ENCODE measurements around the gene ATP11A. TPM values are rescaled to one million over a fixed set of nuclear protein-coding genes. Genes with fewer than 3 reads are reported as not detected.

Gene ATP11A
- total and polyA plus RNA-seq, 2 experiments from 2014 or later: 4.9 to 5.0 TPM

DNA sequence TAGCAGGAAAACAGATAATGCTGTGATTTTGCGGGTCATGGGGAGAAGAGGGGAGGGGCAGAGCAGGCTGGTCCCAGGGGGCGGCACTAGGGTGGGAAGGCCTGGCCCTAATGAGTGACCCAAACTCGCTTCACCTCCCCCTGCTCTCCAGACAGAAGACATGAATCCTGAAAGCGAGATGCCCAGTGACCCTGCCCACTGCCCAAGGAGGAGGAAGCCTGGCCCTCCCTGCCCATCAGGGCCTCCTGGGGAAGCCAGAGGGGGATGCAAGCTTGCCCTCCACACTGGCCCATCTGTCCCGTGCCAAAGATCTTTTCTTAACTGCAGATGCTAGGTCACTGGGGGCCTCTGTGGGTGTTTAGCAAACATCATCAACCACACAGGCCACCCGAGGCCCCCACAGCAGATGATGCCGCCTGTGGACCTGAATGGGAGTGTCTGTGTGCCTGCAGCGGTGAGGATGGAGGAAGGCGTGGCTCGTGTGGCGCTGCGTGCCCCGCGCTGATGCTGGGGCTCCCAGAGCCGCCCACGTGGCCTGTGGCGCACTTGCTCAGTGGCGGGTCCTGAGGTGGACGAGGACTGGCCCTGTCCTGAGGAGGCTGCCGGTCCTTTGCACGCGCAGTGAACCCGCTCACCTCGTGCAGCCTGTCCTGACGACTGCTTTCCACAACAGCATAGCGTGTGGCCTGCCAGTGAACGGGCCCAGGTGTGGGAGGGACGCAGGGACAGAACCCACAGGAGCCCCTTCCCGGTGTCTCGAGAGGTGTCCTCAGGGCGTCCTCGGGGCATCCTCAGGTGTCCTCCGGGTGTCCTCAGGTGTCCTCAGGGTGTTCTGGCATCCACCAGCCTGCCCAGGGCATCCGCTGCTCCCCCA is 198.6 kb downstream of the ATP11A start:
- no peaks in the 10 kb centered on the region for H3K36me3 ChIP-seq (ENCODE audit: low read depth)
- H3K4me2 ChIP-seq (ENCODE audit: unreplicated experiment): no peak overlapping the region
- no peaks in the 10 kb centered on the region for H3K9me3 ChIP-seq (ENCODE audit: low read depth)
- H3F3A ChIP-seq (ENCODE audit: insufficient read depth): 0 out of 2 replicates have a peak, but pooled peaks cover 7% of the 10 kb centered on the region
- H3K4me1 ChIP-seq (ENCODE audit: insufficient read depth): no peaks in the 10 kb centered on the region
- WGBS, 2 experiments (ENCODE audit: low coverage in 1 of 2, low lambda C conversion rate in 2 of 2, missing lambda C conversion rate in 2 of 2): 76 to 79% methylated on average over 27 to 30 of the region's 34 CpGs
- no peaks in the 10 kb centered on the region for H3K79me2 ChIP-seq (ENCODE audit: insufficient read depth)
- TF ChIP-seq EZH2phosphoT487 (IDR thresholded peaks at IDR 0.05; ENCODE audit: insufficient read depth, low read depth) (no peak), EZH2 (IDR thresholded peaks at IDR 0.05; ENCODE audit: insufficient read depth, poor library complexity, severe bottlenecking) (no peak)
- in situ Hi-C loops (cut with MboI): no loop called here
- H4K20me1 ChIP-seq (ENCODE audit: insufficient read depth): no peaks in the 10 kb centered on the region
- H2AFZ ChIP-seq: no peak overlapping the region
- no peak overlapping the region for H3K27ac ChIP-seq
- no peaks in the 10 kb centered on the region for H3K9me2 ChIP-seq (ENCODE audit: insufficient read depth)
- no peak overlapping the region for H3K4me3 ChIP-seq
- peaks cover 20% of the 10 kb centered on the region for H3K27me3 ChIP-seq (replicated peaks; ENCODE audit: insufficient read depth)
- H3K9ac ChIP-seq: no peak overlapping the region
- no peak for DNase-seq

DNA sequence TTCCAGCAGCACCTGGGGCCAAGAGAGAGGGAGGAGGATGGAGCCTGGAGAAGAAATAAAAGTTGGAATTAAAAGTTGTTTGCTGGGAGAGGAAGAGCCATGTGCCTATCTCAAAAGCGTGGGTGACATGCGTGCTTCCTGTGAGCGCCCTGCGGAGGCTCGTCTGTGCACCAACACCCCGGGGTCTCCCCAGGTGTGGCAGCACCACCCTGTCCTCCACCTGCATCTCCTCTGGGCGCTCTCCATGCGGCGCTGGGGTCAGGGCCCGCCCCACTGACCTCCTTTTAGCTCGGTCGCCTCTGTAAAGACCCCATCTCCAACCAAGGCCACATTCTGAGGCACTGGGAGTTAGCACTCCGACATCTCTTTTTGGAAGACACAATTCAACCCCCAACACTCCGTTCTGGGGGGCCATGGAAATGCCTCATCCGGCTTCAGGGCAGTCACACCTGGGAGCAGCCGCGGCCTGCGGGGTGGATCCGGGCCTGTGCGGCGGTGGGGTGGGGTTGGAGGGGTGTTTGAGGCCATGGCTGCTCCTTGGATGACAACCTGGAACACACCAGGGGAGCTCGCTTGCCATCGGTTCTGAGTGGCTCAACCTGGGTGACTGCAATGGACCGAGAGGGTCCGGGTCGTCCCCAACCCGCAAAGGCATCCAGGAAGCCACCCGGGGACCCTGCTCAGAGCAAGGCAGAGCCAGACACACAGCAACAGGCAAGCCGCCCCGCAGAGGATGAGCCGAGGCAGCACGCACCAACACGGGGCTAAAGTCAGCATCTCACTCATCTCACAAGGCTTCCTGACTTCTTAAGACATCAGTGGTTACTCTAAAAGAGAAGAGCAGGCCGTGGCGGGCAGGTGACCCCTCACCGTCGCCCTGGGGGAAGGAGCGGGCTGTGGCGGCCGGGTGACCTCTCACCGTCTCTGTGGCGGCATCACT is 199.8 kb downstream of the ATP11A start:
- no peak for TF ChIP-seq EZH2 (IDR thresholded peaks at IDR 0.05; ENCODE audit: insufficient read depth, poor library complexity, severe bottlenecking)
- TF ChIP-seq EZH2phosphoT487 (IDR thresholded peaks at IDR 0.05; ENCODE audit: insufficient read depth, low read depth): no peak
- no peaks in the 10 kb centered on the region for H3K36me3 ChIP-seq (ENCODE audit: low read depth)

DNA sequence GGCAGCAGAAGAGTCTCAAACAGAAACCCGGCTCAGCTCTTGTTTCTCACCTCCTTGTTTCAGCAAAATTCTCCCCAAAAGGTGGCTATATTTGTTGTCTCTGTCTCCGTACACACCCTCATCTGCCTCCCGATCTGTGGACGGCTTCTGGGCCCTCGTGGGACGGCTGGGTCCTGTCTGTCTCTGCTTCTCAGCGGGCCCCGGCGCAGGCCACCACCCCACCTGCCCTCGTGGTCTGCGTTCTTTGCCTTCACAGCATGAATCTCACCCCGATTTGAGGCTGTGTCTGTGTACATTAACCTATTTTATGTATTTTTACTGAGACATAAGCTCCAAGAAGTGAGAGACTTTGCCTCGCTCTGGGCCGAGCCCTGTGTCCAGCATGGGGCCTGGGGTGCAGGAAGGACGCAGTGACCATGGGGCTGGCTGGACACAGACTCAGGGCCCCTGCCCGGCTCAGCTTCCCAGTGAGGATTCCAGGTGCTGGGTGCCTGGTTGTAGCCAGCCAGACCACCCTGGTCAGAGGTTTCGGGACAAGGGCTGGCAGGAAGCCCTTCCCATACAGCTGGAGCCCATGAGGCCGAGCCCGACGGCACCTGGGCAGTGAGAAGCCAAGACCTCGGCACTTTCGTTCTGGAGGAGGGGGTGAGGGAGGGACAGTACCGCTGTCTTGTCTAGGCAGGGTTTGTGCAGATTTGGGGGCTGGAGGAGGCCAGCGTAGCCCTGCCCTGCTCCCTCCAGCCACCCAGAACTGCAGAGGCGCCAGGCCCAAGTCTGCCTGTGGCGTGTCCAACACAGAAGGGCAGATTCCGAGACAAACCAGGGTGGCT is 200.7 kb downstream of the ATP11A start:
- Histone ChIP-seq H3K9ac (no peak overlapping the region), H3K79me2 (ENCODE audit: insufficient read depth) (no peaks in the 10 kb centered on the region), H3K9me3 (ENCODE audit: low read depth) (no peaks in the 10 kb centered on the region), H3K27ac (no peak overlapping the region), H3K4me1 (ENCODE audit: insufficient read depth) (no peaks in the 10 kb centered on the region), H2AFZ (no peak overlapping the region), H3K4me3 (no peak overlapping the region), H3K36me3 (ENCODE audit: low read depth) (no peaks in the 10 kb centered on the region), H3K4me2 (ENCODE audit: unreplicated experiment) (no peak overlapping the region), H3K27me3 (replicated peaks; ENCODE audit: insufficient read depth) (peaks cover 37% of the 10 kb centered on the region), H4K20me1 (ENCODE audit: insufficient read depth) (no peaks in the 10 kb centered on the region), H3K9me2 (ENCODE audit: insufficient read depth) (no peaks in the 10 kb centered on the region), H3F3A (ENCODE audit: insufficient read depth) (0 out of 2 replicates have a peak, but pooled peaks cover 7% of the 10 kb centered on the region)
- in situ Hi-C loops (cut with MboI): no loop called here
- DNase-seq: no peak
- TF ChIP-seq EZH2phosphoT487 (IDR thresholded peaks at IDR 0.05; ENCODE audit: insufficient read depth, low read depth) (no peak), EZH2 (IDR thresholded peaks at IDR 0.05; ENCODE audit: insufficient read depth, poor library complexity, severe bottlenecking) (no peak)
- 75 to 77% methylated on average over 26 to 27 of the region's 27 CpGs for WGBS, 2 experiments (ENCODE audit: low coverage in 1 of 2, low lambda C conversion rate in 2 of 2, missing lambda C conversion rate in 2 of 2)

More for the DNA sequence above, 199.8 kb downstream of the ATP11A start:
- H3K9me2 ChIP-seq (ENCODE audit: insufficient read depth): no peaks in the 10 kb centered on the region
- no peak overlapping the region for H3K4me2 ChIP-seq (ENCODE audit: unreplicated experiment)
- H3K4me3 ChIP-seq: no peak overlapping the region
- in situ Hi-C loops (cut with MboI): no loop called here
- WGBS, 2 experiments (ENCODE audit: low coverage in 1 of 2, low lambda C conversion rate in 2 of 2, missing lambda C conversion rate in 2 of 2): 66 to 71% methylated on average over 39 to 42 of the region's 42 CpGs
- H3K9me3 ChIP-seq (ENCODE audit: low read depth): no peaks in the 10 kb centered on the region
- no peaks in the 10 kb centered on the region for H3K4me1 ChIP-seq (ENCODE audit: insufficient read depth)
- H3K9ac ChIP-seq: no peak overlapping the region
- peaks cover 28% of the 10 kb centered on the region for H3K27me3 ChIP-seq (replicated peaks; ENCODE audit: insufficient read depth)
- H3K79me2 ChIP-seq (ENCODE audit: insufficient read depth): no peaks in the 10 kb centered on the region
- no peak overlapping the region for H3K27ac ChIP-seq
- no peak for DNase-seq
- 0 out of 2 replicates have a peak, but pooled peaks cover 7% of the 10 kb centered on the region for H3F3A ChIP-seq (ENCODE audit: insufficient read depth)
- no peak overlapping the region for H2AFZ ChIP-seq
- no peaks in the 10 kb centered on the region for H4K20me1 ChIP-seq (ENCODE audit: insufficient read depth)
